ENCODE measurements around the gene EDIL3. TPM values are rescaled to one million over a fixed set of nuclear protein-coding genes. Genes with fewer than 3 reads are reported as not detected.
A peak's percentile ranks its signal among the peaks of the same experiment; 100 is the strongest.

The EDIL3 gene
- total and polyA plus RNA-seq, 2 of the 8 experiments (the other 6 are each of a cell fraction or from before 2014, with no cell fraction given): 14.7 to 47.2 TPM

GRCh38 chr5:84290161-84290560 lies 94.5 kb downstream of the EDIL3 start:
- Histone ChIP-seq H3K4me2 (ENCODE audit: insufficient read depth in 1 of 2, low read depth in 2 of 2, low read length in 2 of 2) (no peak overlapping the region), H3K4me3 (ENCODE audit: extremely low read depth in 1 of 4, insufficient read depth in 2 of 4, low read depth in 3 of 4, low read length in 4 of 4) (no peak overlapping the region), H3K56ac (replicated peaks; ENCODE audit: insufficient read length, low read depth, low read length) (no peak overlapping the region), H3K27ac (ENCODE audit: low read depth, low read length) (no peak overlapping the region), H3K79me1 (ENCODE audit: low read depth, low read length) (no peaks in the 10 kb centered on the region; the same call in 1 of the 2 replicates), H3K36me3 (ENCODE audit: control insufficient read depth in 2 of 4, insufficient read depth in 4 of 4, low read length in 3 of 4) (no peaks in the 10 kb centered on the region), H2BK12ac (ENCODE audit: low read depth, low read length) (0 out of 2 replicates have a peak overlapping the region, but pooled peaks have one; percentile 21), H3K23ac (ENCODE audit: insufficient read length) (no peak overlapping the region), H4K5ac (ENCODE audit: insufficient read length, low read depth, low read length) (no peak overlapping the region), H3K4me1 (replicated peaks in 1 of 4; ENCODE audit: control insufficient read depth in 3 of 4, insufficient read depth in 4 of 4, low read length in 3 of 4) (peaks cover 0 to 5% (median 2%) of the 10 kb centered on the region in 4 experiments; a peak in 6 of 7 replicates), H2AK5ac (ENCODE audit: low read depth, low read length) (no peak overlapping the region), H3K23me2 (ENCODE audit: low read depth, low read length) (no peaks in the 10 kb centered on the region), H4K8ac (ENCODE audit: extremely low read depth, insufficient read depth, low read length) (no peak overlapping the region), H4K91ac (replicated peaks; ENCODE audit: insufficient read length, low read length) (peak overlapping the region; percentile 14), H3K18ac (ENCODE audit: extremely low read depth, low read length) (peak overlapping the region; percentile 26; the same call in 1 of the 2 replicates), H3K4ac (replicated peaks; ENCODE audit: insufficient read length, low read depth, low read length) (no peak overlapping the region), H2AFZ (ENCODE audit: low read length) (no peak overlapping the region), H3K14ac (ENCODE audit: insufficient read length) (no peak overlapping the region), H3K27me3 (replicated peaks in 1 of 4; ENCODE audit: control insufficient read depth in 3 of 4, extremely low read depth in 1 of 4, insufficient read depth in 3 of 4, low read length in 3 of 4) (no peaks in the 10 kb centered on the region), H3K9ac (replicated peaks in 1 of 4; ENCODE audit: extremely low read depth in 1 of 4, low read depth in 3 of 4, low read length in 3 of 4) (no peak overlapping the region), H4K20me1 (replicated peaks in 1 of 2; ENCODE audit: control insufficient read depth in 1 of 2, insufficient read depth in 2 of 2, low read length in 2 of 2) (no peaks in the 10 kb centered on the region), H2BK5ac (ENCODE audit: low read depth, low read length) (no peak overlapping the region), H3K9me3 (ENCODE audit: insufficient read depth in 2 of 2, low read depth in 1 of 2, low read length in 1 of 2) (no peaks in the 10 kb centered on the region), H3K79me2 (ENCODE audit: control insufficient read depth in 1 of 2, insufficient read depth in 2 of 2, low read length in 2 of 2) (peaks cover 0 to 2% of the 10 kb centered on the region in 2 experiments; a peak in 1 of 4 replicates), H2BK120ac (replicated peaks; ENCODE audit: low read depth, low read length) (no peak overlapping the region), H2BK15ac (ENCODE audit: low read length) (no peak overlapping the region), H2BK20ac (ENCODE audit: low read length) (no peak overlapping the region)
- POLR2A ChIA-PET (ENCODE audit: partially characterized antibody): interaction anchor here (1.6 kb wide), 1 partner anchor 14 kb away, joined by 3 read pairs; no protein-coding TSS in a partner anchor
- no peak for FAIRE-seq
- CTCF ChIA-PET (ENCODE audit: partially characterized antibody): no interaction called here
- 86% methylated on average over 4 of the region's 4 CpGs; no CpG with 5 or more reads in 1 of the 2 experiments for WGBS, 2 experiments (ENCODE audit: extremely low coverage in 1 of 2, insufficient coverage in 1 of 2, insufficient read length in 1 of 2, insufficient replicate concordance in 2 of 2, low coverage in 1 of 2, low lambda C conversion rate in 2 of 2, missing lambda C conversion rate in 1 of 2)
- DNase-seq (ENCODE audit: low read depth in 1 of 2, low spot score in 2 of 2): no peak
- TF ChIP-seq TCF12 (IDR thresholded peaks at IDR 0.05; ENCODE audit: low read depth, low read length): no peak
- TF ChIP-seq EP300 (IDR thresholded peaks at IDR 0.05; ENCODE audit: borderline replicate concordance in 1 of 2, low read depth in 2 of 2, low read length in 2 of 2): no peak
- no peak for TF ChIP-seq TEAD4 (IDR thresholded peaks at IDR 0.05; ENCODE audit: low read depth, low read length)
- TF ChIP-seq ATF3 (IDR thresholded peaks at IDR 0.05; ENCODE audit: insufficient read depth, low read depth, low read length): no peak
- TF ChIP-seq SIRT6 (IDR thresholded peaks at IDR 0.05; ENCODE audit: low read length): no peak
- no peak for TF ChIP-seq ATF2 (IDR thresholded peaks at IDR 0.05; ENCODE audit: low read length)
- TF ChIP-seq RXRA (IDR thresholded peaks at IDR 0.05; ENCODE audit: insufficient read depth, low read depth, low read length): no peak
- TF ChIP-seq RFX5 (IDR thresholded peaks at IDR 0.05; ENCODE audit: borderline replicate concordance, low read depth, low read length): no peak
- TF ChIP-seq SRF (IDR thresholded peaks at IDR 0.05; ENCODE audit: low read depth, low read length): no peak
- no peak for TF ChIP-seq EZH2 (IDR thresholded peaks at IDR 0.05; ENCODE audit: low read depth, low read length, severe bottlenecking)
- no peak for TF ChIP-seq TAF1 (IDR thresholded peaks at IDR 0.05; ENCODE audit: low read depth, low read length)
- no peak for TF ChIP-seq SP2 (IDR thresholded peaks at IDR 0.05; ENCODE audit: low read length)

Measured in H1 (cell line).